GM19395 (cell line): ENCODE measurements around the gene MRPL48.
"Not testable (repeated sequence)": the region's sequence is repeated elsewhere in the genome, so short reads cannot be mapped to it uniquely, and the experiment has no call there.

Experiments used
- ATAC-seq: cut with Tn5 transposase; IDR thresholded peaks from one replicate; pipeline ENCODE4 v1.9.1; 2021; ENCODE audit warnings: mild to moderate bottlenecking, moderate library complexity; ENCODE audit not compliant: unreplicated experiment

MRPL48 gene

GRCh38 chr11:73833067-73833466 lies 45.4 kb downstream of the MRPL48 start:
- no peak for ATAC-seq

- ATAC-seq, result no peak
Measured at GRCh38 chr11:73838443-73839122, 50.9 kb downstream of the MRPL48 start.

- no peak for ATAC-seq
Measured at GRCh38 chr11:73839123-73839457, 51.4 kb downstream of the MRPL48 start.

DNA sequence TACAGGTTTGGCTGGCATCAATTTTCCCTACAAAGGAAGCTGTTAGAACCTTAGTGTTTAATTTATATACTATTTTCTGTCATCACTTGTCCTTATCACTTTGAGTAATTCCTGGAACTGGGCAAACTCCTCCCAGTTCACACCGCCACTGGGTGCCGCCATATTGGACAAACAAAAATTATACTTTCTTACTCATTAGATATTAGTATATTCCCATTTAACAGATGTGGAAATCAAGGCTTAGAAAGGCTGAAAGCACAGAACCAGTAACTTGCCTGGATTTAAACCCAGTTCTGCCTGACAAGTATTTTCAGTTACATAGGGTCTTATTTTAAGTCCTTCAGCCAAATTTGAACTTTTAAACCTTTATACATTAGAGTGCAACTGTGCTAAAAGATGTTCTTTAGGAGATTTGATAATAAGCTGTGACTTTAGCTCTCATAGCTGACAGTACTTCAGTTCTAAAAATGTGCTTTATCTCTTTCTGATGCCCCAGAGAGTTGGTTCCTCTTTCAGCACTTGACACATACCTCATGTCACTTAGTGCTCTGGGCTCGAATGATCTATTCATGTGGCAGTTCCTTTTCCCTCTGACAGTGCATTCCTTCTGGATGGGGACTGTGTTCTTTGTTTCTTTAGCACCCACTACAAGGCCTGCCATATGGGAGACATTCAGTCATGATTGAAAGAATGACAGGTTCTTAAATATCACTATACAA lies 63.5 kb downstream of the MRPL48 start:
- ATAC-seq, result no peak

DNA sequence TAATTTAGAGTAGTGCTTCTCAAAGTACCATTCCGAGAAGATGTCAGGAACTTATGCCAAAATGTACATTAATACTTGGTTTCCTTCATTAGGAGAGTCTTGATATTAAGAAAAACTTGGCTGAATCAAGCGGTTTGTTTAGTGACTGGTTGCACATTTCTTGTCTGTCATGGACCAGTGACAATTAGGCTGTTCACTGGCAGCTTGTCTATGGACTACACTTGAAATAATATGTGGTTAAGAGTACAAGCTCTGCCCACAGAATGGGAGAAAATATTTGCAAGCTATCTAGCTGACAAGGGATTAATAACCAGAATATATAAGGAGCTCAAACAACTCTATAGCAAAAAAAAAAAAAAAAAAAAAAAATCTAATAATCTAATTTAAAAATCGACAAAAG lies 64.4 kb downstream of the MRPL48 start:
- ATAC-seq, result no peak

DNA sequence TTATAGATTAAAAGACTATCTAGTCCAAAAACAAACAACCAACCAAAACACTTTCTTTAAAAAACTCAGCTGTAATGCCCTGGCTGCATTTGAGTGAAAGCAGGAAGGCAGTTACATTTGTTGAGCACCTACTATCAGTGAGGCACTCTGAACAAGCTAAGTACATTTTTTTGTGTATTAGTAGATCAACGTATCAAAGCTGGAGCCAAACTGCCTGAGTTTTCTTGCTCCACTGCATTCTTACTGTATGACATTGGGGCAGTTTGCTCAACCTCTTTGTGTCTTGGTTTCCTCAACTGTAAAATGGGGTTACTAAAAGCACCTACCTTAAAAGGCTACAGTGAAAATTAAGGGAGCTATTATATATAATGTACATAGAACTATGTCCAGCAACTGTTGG lies 67.0 kb downstream of the MRPL48 start:
- ATAC-seq, result no peak

DNA sequence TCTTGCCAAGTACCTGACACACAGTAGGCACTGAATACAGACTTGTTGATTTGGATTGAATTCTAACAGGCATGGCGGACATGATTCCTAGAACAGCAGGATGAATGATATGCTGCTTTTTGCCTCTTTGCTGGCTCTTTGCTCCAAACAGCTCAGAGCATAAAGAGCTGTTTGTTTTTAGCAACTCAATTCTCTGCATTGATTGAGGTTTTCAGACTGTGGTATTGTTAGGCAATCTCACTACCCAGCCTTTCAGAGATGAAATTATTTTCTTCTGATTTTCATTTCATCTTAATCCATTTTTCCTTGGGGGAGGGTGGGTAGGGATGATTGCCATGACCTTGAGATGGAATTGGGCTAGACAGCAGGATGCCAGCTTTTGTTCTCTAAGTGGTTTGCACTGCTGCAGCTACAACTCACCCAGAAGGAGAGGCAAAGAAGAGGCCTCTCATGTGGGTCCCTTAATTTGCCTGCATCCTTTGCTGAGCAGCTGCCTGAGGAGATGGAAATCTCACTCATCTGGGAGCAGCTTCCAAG lies 68.4 kb downstream of the MRPL48 start:
- ATAC-seq, result no peak

DNA sequence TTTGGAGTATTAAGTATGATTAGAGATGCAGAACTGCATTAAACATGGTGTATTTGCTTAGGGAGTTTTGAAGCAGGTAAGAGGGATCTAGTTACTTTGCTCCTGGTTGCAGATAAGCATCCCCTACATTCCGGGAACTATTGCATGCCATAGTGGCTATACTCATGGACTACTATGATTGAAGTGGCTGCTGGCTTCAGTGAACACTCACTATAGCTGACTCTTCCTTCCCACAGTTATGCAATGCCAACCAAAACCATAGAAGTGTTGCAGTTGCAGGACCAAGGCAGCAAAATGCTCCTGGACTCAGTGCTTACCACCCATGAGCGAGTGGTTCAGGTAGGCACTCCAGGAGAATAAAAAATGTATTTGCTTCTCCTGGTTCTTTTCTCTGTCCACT lies 72.0 kb downstream of the MRPL48 start:
- ATAC-seq, result no peak

GRCh38 chr11:73860202-73860601 lies 72.5 kb downstream of the MRPL48 start:
- no peak for ATAC-seq

GRCh38 chr11:73862986-73863385 lies 75.3 kb downstream of the MRPL48 start:
- ATAC-seq, result no peak

GRCh38 chr11:73866095-73866579 lies 78.5 kb downstream of the MRPL48 start:
- no peak for ATAC-seq

DNA sequence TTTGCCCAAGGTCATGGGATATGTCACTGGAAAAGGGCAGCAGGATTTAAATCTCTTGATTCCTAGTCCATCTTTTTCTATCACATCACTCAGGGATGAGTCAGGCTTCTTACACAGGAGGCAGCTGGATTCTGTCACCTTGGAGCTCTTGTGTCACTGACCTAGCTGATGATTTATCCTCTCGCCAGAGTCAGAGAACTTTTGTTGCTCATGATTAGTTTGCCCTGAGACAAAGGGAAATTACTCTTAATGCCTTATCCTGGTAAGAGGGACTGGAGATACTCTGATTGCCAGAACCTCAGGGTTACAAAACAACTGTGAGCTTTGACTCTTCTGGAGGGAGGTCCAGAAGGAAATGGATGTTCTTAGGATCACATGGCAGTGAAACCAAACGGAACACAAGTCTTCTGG lies 78.9 kb downstream of the MRPL48 start:
- ATAC-seq, result no peak

DNA sequence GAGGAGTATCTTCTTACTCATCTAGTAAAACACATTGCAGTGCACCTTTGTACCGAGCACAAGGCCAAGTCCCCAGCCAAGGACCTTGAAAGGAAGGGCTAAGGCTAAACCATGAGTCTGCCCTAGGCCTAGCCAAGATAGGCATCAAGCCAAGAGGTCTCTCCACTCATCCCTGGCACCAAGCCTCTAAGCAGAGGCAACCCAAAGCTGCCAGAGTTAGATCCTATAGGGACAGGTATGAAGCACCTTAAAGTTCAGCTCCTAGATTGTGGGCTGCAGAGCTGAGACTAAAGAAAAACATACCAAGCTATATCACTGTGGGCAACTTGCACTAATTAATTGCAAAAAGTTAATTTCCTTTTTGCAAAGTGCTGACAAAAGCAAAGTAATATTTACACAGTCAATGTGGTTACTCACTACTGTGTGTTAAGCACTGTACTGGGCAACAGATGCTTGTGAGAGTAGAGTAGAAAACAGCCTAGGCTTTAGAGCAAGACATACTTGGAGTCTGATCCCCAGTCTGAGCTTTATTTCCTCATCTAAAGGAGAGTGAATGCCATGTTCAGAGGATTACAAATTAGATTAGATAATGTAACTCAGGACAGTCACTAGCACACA lies 81.8 kb downstream of the MRPL48 start:
- no peak for ATAC-seq

DNA sequence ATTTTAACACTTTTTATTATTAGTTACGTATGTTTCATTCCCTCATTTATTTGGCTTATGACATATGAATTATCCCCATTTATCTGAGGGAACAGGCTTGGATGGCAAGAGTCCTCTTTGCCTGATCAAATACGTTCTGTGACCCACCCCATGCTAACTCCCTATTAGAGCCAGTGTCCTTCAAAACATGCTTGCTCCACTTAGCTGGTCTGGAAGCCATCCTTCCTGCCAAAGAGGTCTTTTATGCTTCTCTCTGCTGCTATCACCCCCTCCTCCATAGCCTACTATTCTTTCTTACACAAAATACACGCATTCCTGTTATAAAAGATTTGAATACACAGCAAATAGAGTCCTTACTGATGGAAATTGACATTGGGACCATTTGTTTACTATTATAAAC lies 82.6 kb downstream of the MRPL48 start:
- no peak for ATAC-seq

DNA sequence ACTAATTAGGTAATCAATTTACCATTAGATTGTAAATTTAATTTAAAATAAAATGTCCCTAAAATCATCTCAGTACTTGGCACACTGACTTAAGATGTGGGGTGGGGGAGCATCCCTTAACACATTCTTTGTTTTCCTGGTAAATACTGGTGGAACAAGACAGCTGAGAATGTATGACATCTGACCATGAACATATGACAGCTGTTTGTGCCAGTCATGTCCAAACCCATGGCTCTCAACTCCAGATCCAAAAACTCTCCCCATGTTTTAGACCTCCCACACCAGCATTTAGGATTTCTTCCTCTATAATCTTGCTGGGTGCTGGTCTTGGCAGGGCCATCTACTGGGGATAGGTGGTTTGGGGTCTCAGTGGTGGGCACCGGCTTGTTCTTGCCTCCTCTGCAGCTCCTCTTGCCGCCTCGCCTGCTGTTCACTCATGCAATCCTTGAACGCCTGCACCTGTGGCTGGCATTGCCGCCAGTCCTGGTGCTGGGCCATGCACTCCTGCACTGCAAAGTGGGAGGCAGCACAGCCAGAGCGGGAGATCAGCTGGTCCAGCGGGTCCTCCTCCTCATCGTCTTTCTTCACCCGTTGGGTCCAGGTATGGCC lies 85.2 kb downstream of the MRPL48 start:
- ATAC-seq, result no peak

DNA sequence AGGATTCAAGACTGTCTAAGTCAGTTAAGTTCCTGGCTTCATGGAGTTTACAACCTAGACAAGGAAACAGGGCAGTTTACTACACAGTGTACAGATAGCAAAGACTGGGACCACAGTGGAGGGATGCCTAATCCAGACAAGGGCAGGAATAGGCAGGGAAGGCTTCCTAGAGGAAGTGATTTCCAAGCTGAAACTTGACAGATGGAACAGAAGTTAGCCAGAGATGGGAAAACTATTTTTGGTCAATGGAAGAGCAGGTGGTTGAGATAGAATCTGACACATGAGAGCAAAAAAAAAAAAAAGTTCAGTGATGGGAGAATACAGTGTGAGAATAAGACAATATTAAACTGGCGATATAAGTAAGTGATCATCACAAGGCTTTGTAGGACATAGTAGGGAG lies 87.7 kb downstream of the MRPL48 start:
- no peak for ATAC-seq

DNA sequence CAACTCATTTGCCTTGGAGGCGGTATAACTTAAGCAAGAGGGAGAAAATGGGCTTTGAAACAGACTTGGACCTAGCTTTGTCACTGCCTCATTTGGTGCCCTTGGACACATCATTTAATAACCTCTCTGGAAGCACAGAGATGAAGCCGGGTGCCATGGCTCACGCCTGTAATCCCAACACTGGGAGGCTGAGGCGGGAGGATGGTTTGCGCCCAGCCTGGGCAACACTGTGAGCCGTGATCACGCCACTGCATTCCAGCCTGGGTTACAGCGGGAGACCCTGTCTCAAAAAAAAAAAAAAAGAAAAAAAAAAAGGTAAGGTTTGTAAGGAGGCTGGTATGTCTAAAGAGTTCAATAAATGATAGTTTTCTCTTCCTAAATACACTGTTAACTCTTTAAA lies 88.2 kb downstream of the MRPL48 start:
- no peak for ATAC-seq

- ATAC-seq, result peak; percentile 97
Measured at GRCh38 chr11:73876424-73877310, 89.0 kb downstream of the MRPL48 start, which contains the start of the genes COA4 and PAAF1. Gene COA4, minus strand, starts transcription at chr11:73876846. Its CDS starts 3,468 bp downstream, at chr11:73873378. Gene PAAF1, plus strand, starts transcription at chr11:73876999. Its CDS starts 23 bp downstream, at chr11:73877022.

GRCh38 chr11:73878771-73879170 lies 91.1 kb downstream of the MRPL48 start:
- ATAC-seq, result no peak

DNA sequence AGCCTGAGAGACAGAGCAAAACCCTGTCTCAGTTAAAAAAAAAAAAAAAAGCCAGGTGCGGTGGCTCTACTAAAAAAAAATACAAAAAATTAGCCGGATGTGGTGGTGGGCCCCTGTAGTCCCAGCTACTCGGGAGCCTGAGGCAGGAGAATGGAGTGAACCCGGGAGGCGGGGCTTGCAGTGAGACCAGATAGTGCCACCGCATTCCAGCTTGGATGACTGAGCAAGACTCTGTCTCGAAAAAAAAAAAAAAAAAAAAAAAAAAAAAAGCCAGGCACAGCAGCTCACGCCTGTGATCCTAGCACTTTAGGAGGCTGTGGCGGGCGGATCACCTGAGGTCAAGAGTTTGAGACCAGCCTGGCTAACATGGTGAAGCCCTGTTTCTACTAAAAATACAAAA lies 92.8 kb downstream of the MRPL48 start:
- not testable (repeated sequence) for ATAC-seq
